GM20431 (cell line): ENCODE results near the gene RBM28.

Source experiments
- in situ Hi-C: fragments of 300-500 bp; cut with MseI, MboI; formaldehyde crosslinking; loops from one replicate; pipeline ENCODE4 v1.15.0; 2020; ENCODE audit warnings: low sequenced_read_pairs; ENCODE audit not compliant: unreplicated experiment

The RBM28 gene

DNA sequence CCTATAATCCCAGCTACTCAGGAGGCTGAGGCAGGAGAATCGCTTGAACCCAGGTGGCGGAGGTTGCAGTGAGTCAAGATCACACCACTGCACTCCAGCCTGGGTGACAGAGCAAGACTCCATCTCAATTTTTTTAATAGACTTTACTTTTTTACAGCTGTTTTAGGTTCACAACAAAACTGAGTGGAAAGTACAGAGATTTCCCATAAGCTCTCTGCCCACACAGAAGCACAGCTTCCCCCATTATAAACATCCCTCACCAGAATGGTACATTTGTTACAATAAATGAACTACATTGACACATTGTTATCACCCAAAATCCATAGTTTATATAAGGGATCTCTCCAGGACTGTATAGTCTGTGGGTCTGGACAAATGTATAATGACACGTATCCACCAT lies 32.4 kb upstream of the RBM28 start:
- in situ Hi-C loops: no loop called here

- in situ Hi-C loops: no loop called here
These were observed 30.3 kb upstream of the RBM28 start for GRCh38 chr7:128374041-128374440.

DNA sequence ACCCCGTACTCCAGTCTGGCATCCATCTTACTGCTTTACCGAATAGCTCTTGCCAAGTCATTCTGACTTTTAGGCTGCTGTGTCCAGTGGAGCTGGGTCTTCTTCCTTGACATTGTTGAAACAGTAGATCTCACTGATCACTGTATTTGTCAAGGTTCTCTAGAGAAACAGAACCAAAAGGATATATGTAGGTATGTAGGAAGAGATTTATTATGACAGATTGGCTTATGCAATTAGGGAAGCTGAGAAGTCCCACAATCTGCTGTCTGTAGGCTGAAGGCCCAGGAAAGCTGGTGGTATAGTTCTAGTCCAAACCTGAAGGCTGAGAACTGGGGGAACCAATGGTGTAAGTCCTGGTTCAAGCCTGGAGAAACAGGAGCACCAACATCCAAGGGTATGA lies 29.9 kb upstream of the RBM28 start:
- in situ Hi-C loops: no loop called here

DNA sequence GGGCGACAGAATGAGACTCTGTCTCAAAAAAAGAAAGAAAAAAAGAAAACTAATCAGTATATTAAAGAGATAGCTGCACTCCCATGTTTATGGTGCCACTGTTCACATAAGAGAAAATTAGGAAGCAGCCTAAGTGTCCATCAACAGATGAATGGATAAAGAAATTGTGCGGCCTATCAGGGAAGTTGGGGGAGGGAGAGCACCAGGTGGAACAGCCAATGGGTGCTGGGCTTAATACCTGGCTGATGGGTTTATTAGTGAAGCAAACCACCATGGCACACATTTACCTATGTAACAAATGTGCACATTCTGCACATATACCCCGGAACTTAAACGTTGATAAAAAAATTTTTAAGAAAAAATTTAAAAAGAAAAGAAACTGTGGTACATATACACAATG lies 26.8 kb upstream of the RBM28 start:
- in situ Hi-C loops: no loop called here

DNA sequence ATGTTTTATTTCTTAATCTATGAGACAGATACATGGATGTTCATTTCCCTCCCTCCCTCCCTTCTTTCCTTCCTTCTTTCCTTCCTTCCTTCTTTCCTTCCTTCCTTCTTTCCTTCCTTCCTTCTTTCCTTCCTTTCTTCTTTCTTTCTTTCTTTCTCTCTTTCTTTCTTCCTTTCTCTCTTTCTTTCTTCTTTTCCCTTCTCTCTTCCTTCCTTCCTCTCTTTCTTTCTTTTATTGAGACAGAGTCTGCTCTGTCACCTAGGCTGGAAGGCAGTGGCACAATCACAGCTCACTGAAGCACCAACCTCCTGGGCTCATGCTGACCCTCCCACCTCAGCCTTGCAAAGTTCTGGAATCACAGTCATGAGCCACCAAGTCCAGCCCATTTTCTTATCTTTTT lies 23.3 kb upstream of the RBM28 start:
- in situ Hi-C loops: no loop called here

DNA sequence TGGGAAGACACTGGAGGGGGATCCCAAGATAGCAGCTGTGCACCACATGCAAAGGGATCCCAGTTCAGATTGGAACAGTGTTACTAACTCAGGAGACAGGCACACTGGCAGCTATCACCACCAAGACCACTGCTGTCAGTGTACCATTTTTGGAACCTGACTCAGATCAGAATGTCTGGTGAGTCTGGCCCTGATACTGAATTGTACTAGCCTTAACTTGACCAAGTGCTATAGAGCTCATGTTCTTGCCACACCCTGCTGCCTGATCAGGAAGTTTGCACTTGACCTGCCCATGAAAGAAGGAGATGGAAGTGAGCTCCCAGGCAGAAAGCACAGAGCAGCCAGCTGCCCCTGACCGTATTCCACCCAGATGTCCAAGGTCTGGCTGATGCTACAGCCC lies 22.6 kb upstream of the RBM28 start:
- in situ Hi-C loops: no loop called here

GRCh38 chr7:128365432-128365831 lies 21.7 kb upstream of the RBM28 start:
- in situ Hi-C loops: no loop called here

DNA sequence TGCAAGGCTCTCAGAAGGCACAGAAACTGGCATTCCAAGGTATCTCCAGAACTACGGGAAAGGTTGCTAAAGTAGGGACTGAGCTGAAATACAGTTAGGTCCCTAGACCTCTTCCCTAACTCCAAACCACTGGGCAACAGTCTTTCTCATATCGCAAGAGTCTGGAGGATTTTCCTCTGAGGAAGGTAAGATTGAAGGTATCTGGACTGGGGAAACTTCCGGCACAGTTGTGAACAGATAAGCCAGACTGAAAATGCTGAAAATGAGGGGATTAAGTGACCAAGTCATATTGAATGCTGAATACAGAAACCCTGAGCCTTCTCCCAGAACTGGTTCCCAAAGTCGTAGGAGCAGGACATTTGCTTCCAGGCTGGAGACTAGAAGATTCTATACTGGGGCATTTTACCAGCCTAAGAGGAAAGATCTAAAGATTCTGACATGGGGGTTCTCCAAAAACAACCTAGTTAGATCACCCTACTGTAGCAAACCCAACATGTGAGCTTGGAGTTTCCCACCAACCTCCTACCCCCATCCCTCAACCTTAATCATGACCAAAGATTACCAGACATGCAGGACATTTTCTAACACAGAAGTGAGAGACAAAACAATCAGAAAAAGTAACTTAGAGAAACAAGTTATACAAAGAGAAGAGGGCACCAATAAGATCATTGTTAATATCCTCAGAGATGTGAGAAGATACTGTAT lies 20.6 kb upstream of the RBM28 start:
- in situ Hi-C loops: no loop called here

GRCh38 chr7:128363261-128363721 lies 19.6 kb upstream of the RBM28 start:
- in situ Hi-C loops: no loop called here

GRCh38 chr7:128362670-128363069 lies 19.0 kb upstream of the RBM28 start:
- in situ Hi-C loops: no loop called here

- in situ Hi-C loops: no loop called here
These were observed 18.0 kb upstream of the RBM28 start, which contains the start of gene PRRT4 for GRCh38 chr7:128361411-128362379. PRRT4 (minus strand) TSS chr7:128361690.

DNA sequence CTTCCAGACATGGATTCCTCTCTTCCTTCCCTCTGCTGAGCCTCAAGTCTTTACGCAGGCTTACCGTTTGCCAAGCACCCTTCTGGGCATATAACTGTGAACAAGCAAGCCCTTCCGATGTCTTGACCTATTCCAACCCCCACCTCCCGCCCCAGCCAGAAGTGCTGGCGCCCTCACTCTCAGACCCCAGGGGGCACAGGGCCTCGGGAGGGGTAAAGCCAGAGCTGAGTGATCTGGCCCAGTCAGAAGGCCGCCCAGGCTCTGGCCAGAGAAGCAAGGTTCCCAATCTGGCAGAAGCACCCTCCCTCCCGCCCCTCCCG lies 16.6 kb upstream of the RBM28 start:
- in situ Hi-C loops: no loop called here

GRCh38 chr7:128359939-128360338 lies 16.2 kb upstream of the RBM28 start:
- in situ Hi-C loops: no loop called here

DNA sequence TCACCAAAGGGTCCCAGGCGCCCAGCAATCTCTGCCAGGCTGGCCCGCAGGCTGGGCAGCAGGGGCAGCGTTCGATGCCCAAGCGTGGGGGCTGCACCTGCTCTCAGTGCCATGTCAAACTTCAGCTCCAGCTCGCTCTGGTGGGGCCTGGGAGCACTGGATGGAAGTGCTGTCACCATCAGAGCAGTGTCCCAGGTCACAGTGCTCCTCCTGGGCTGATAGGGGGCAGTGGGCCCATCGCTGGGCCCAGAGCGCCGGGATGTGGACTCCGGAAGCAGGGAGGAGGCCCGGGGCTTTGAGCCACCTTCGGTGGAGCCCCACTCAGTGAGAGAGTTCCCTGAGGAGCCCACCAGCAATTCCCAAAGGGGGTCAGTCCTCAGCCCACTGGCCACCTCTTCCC lies 15.6 kb upstream of the RBM28 start:
- in situ Hi-C loops: no loop called here

DNA sequence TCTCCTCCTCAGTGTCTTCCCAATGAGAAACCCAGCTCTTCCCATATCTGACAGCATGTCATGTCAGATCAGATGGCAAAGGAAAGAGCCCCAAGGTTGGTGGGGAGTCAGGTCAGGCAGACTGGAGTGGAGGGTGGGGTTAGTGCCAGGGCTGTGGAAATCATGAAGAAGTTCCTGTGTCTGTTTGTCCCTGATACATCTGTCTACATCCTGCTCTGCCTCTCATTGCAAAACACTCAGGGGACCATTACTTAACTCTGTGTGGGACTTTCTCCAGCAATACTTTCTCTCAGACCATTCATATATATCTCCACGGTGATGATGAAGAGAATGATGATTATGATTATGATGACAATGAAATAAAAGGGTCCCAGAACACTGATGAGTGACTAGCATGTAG lies 14.5 kb upstream of the RBM28 start:
- in situ Hi-C loops: no loop called here

GRCh38 chr7:128357217-128357613 lies 13.5 kb upstream of the RBM28 start:
- in situ Hi-C loops: no loop called here

GRCh38 chr7:128356546-128357216 lies 13.0 kb upstream of the RBM28 start:
- in situ Hi-C loops: no loop called here

- in situ Hi-C loops: no loop called here
These were observed 9.9 kb upstream of the RBM28 start for GRCh38 chr7:128353610-128354009.

DNA sequence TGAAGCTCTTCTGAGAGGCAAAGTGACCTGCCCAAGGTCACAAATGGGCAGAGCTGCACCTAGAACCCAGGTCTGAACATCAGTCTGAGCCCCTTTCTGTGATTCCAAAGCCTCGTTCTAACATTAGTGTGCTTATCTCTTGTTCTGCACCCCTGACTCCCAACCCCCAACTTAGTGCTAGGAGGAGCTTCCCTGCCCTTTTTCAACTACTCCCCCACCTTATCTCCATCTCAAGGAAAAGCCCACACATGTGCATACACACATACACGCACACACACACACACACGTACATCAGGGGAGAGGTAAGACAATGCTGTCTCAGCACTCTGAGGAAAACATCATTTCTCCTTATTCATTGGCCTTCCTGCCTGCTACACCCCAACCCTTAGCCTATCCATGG lies 9.5 kb upstream of the RBM28 start:
- in situ Hi-C loops: no loop called here

DNA sequence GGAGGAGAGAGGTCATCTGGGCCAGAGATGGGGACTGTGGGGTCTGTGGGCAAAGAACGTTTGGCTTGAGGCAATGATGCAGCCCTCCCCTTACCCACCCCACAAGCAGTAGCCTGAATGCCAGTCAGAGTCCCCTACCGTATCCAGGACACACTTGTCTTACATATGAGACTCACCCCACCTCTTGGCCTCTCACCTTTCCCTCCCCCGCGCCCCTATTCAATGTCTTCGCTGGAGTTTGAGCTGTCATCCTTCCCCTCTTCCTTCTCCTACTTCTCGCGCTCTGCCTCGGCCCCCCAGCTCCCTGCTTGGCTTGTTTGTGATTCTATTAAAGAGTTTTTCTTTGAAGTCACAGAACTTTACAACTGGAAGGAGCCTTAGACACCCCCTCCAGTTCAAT lies 8.9 kb upstream of the RBM28 start:
- in situ Hi-C loops: no loop called here

DNA sequence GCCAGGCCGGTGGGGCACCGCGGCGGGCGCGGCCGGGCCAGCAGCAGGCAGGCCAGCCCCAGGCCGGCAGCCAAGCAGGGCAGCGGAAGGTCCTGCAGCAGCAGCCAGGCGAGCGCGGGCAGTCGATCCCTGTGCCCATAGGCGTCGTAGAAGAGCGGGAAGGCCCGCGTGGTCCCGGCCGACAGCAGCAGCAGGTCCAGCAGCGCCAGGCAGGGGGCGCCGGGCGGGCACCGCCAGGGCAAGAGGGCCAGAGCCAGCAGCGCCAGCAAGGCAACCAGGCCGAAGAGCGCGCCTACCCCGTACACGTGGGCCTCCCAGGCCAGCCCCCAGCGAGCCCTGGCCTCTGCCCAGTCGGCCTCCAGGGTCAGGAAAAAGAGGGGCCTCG lies 8.4 kb upstream of the RBM28 start:
- in situ Hi-C loops: no loop called here
